Stimulated activated CD4-positive, alpha-beta T cell treated with anti-CD3 and anti-CD28 coated beads, TNF-alpha, amount 100 ng/mL, for 1 hour (primary cell): ENCODE results near the gene POLR1A.

Experiments
- DNase-seq, 3 donors: peaks; one replicate each; pipeline ENCODE4 v3.0.0-alpha.2; 2020; ENCODE audit warnings: low read depth in 3 of 3, low spot score in 1 of 3

POLR1A gene

DNA sequence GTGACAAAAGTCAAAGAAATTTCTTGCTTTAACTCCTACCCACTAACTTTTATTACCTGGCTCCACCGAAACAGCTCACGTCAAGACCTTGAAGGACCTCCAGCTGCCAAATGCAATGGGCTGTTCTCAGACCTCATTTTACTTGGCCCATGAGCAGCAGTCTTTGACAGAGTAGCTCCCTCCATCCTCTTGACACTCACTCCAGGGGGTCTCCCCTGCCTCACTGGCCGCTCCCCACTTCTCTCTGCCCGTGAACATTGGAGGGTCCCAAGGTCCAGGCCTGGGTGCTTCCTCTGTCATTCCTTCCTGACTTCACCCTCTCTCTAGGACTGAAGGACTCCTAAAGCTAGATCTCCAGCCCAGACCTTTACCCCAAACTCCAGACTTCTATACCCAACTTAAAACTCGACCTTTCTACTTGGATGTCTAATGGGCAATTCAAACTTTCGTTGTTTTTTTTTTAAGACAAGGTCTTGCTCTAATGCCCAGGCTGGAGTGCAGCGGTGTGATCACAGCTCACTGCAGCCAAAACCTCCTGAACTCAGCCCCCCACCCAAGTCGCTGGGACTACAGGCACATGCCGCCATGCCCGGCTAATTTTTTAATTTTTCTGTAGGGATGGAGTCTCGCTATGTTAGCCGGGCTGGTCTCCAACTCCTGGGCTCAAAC lies 124.0 kb downstream of the POLR1A start:
- DNase-seq: no peak

GRCh38 chr2:85978883-85979780 lies 126.6 kb downstream of the POLR1A start:
- DNase-seq: no peak

DNA sequence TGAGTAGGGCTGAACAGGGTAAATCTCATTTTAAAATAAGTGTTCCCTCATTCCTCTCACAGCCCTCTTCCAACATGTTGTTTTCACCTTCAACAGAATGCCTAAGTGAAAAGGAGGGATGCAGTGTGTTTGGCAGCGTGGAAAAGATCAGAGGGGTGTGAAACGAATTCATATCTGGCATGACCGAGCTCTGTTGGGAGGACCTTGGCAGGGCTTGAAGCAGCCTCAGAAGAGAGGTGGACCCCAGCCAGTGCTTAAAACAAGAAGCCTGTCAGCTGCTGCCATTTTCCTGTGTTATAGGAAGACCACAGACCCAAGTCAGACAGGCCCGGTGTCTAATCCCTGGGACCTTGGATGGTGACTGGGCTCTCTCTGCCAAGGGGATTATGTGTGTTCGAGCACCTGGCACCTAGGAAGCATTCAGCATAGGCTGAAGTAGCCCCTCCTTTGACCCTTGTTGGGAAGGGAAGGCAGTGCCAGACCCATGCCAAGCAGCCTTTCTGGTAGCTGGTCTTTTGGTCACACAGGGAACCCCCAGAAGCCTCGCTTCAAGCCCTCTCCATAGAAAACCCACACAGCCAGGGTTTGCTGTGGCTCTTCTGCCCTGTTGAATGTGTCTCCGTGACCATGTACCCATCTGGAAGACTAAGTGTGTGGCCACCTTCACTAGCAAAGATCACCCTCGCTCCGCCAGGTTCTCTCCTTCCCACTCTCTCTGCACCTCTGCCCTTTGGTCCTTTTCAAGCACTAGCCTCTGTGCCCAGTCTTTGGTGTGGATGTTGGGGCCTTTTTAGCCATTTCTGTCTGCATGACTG lies 129.4 kb downstream of the POLR1A start:
- DNase-seq: no peak

DNA sequence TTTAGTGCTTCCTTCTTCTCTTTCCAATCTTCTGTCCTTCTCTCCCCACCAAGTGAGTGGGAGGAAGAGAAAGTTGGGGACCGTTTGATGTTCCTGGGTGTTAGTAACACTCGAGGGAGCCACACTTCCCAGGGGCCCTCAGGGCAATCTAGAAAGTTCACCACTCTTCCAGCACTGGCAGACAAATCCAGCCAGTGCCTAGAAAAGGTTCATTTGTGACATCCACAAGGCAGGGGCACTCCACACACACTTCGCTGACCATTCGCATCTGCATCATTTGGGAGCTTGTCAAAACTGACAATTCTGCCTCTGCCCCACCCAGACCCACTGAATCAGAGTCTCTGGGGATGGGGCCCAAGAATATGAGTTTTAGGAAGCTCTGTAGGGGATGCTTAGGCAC lies 130.1 kb downstream of the POLR1A start:
- no peak for DNase-seq

GRCh38 chr2:85974390-85974789 lies 131.3 kb downstream of the POLR1A start:
- no peak for DNase-seq

- no peak for DNase-seq
Measured at GRCh38 chr2:85972355-85972754, 133.3 kb downstream of the POLR1A start.

- DNase-seq: no peak
Measured at GRCh38 chr2:85971366-85971765, 134.3 kb downstream of the POLR1A start.
